IMR-90 (cell line): ENCODE data around the gene KDM1B. TPM values are rescaled to one million over a fixed set of nuclear protein-coding genes. Genes with fewer than 3 reads are reported as not detected.

ENCODE experiments used
- ATAC-seq: fragments of 200-7000 bp; cut with Tn5 transposase; 2 replicates; pipeline ENCODE4 v1.9.1; 2020; ENCODE audit warnings: low read depth, mild to moderate bottlenecking, moderate library complexity
- BruUV-seq: library from RNA; stranded (reverse); fragments of 400-500 nt; replicated peaks from 2 replicates; lab custom pipeline; 2021; lab: Mats Ljungman, UMichigan
- CTCF ChIA-PET: fragments of 300-600 bp; formaldehyde crosslinking; extraction: SDS; loops from one replicate; lab custom pipeline; 2021; ENCODE audit warnings: antibody characterized with exemption; lab: Yijun Ruan, JAX
- POLR2A ChIA-PET: fragments of 300-600 bp; sonication (Branson Sonifier 250); formaldehyde crosslinking; loops from one replicate; lab custom pipeline; 2022; ENCODE audit warnings: antibody characterized with exemption; ENCODE audit not compliant: unreplicated experiment; lab: Charles Lee
- DNase-seq: peaks from one replicate; pipeline ENCODE4 v3.0.0; 2013
- H2AFZ ChIP-seq: replicated peaks from 2 replicates; pipeline ENCODE3; 2013; ENCODE audit warnings: low read length, mild to moderate bottlenecking; ENCODE audit not compliant: poor library complexity
- H2AK5ac ChIP-seq: 2 replicates; pipeline ENCODE4 v1.6.1; 2013; ENCODE audit warnings: low read depth, low read length, inconsistent platforms
- H2AK9ac ChIP-seq: replicated peaks from 2 replicates; pipeline ENCODE3; 2013; ENCODE audit warnings: mild to moderate bottlenecking, low read depth, low read length, moderate library complexity; ENCODE audit not compliant: poor library complexity
- H2BK120ac ChIP-seq: 2 replicates; pipeline ENCODE4 v1.6.1; 2013; ENCODE audit warnings: low read depth, low read length, inconsistent platforms
- H2BK15ac ChIP-seq: 3 replicates; pipeline ENCODE4 v1.6.1; 2013; ENCODE audit warnings: low read depth, low read length, inconsistent platforms
- H2BK20ac ChIP-seq: 2 replicates; pipeline ENCODE4 v1.6.1; 2013; ENCODE audit warnings: low read depth, mild to moderate bottlenecking, inconsistent platforms, low read length, moderate library complexity
- H2BK5ac ChIP-seq: 2 replicates; pipeline ENCODE4 v1.6.1; 2013; ENCODE audit warnings: mild to moderate bottlenecking, low read depth, low read length, inconsistent platforms; ENCODE audit not compliant: poor library complexity, severe bottlenecking
- H3K14ac ChIP-seq: replicated peaks from 2 replicates; pipeline ENCODE4 v1.6.1; 2013; ENCODE audit warnings: low read depth, low read length, inconsistent platforms
- H3K18ac ChIP-seq: 2 replicates; pipeline ENCODE4 v1.6.1; 2013; ENCODE audit warnings: low read depth, low read length, control low read depth
- H3K23ac ChIP-seq: 2 replicates; pipeline ENCODE4 v1.6.1; 2013; ENCODE audit warnings: low read depth, low read length, inconsistent platforms
- H3K27ac ChIP-seq: 2 replicates; pipeline ENCODE4 v1.5.1; 2013; ENCODE audit warnings: mild to moderate bottlenecking, control low read depth, low read length; ENCODE audit not compliant: insufficient read depth
- H3K27me3 ChIP-seq: 2 replicates; pipeline ENCODE4 v1.6.1; 2013; ENCODE audit warnings: low read length; ENCODE audit not compliant: control insufficient read depth, insufficient read depth
- H3K36me3 ChIP-seq: 2 replicates; pipeline ENCODE4 v1.6.1; 2013; ENCODE audit warnings: low read length, mixed read lengths; ENCODE audit not compliant: control insufficient read depth, insufficient read depth
- H3K4ac ChIP-seq: 2 replicates; pipeline ENCODE4 v1.6.1; 2013; ENCODE audit warnings: low read depth, low read length, inconsistent platforms
- H3K4me1 ChIP-seq: 2 replicates; pipeline ENCODE4 v1.6.1; 2013; ENCODE audit warnings: low read length, mixed read lengths; ENCODE audit not compliant: control insufficient read depth, insufficient read depth
- H3K4me2 ChIP-seq: 2 replicates; pipeline ENCODE4 v1.6.1; 2013; ENCODE audit warnings: low read depth, mild to moderate bottlenecking, control low read depth, low read length, moderate library complexity
- H3K4me3 ChIP-seq: 2 replicates; pipeline ENCODE4 v1.5.1; 2013; ENCODE audit warnings: low read depth, mild to moderate bottlenecking, control low read depth, low read length, moderate library complexity; ENCODE audit not compliant: insufficient read depth
- H3K56ac ChIP-seq: 2 replicates; pipeline ENCODE4 v1.6.1; 2013; ENCODE audit warnings: low read length, inconsistent platforms; ENCODE audit not compliant: insufficient read depth; ENCODE audit errors: extremely low read depth
- H3K79me1 ChIP-seq, 2 experiments: 2 replicates each; pipeline ENCODE4 v1.6.1; 2013; ENCODE audit warnings: low read length in 2 of 2, inconsistent platforms in 1 of 2, low read depth in 1 of 2
- H3K9ac ChIP-seq: 2 replicates; pipeline ENCODE4 v1.6.1; 2013; ENCODE audit warnings: low read depth, low read length, control low read depth
- H3K9me1 ChIP-seq: 2 replicates; pipeline ENCODE4 v1.6.1; 2013; ENCODE audit warnings: low read length, inconsistent platforms; ENCODE audit not compliant: insufficient read depth
- H3K9me3 ChIP-seq: 2 replicates; pipeline ENCODE4 v1.6.1; 2013; ENCODE audit warnings: low read length; ENCODE audit not compliant: control insufficient read depth, insufficient read depth
- H4K20me1 ChIP-seq: 2 replicates; pipeline ENCODE4 v1.6.1; 2013; ENCODE audit warnings: low read length, inconsistent platforms; ENCODE audit not compliant: insufficient read depth
- H4K5ac ChIP-seq: 2 replicates; pipeline ENCODE4 v1.6.1; 2013; ENCODE audit warnings: mild to moderate bottlenecking, low read depth, low read length, control low read depth
- H4K8ac ChIP-seq, 2 experiments: 2 replicates each; pipeline ENCODE4 v1.6.1; 2013; ENCODE audit warnings: low read depth in 2 of 2, low read length in 2 of 2, control low read depth in 1 of 2, inconsistent platforms in 1 of 2
- H4K91ac ChIP-seq: 2 replicates; pipeline ENCODE4 v1.6.1; 2013; ENCODE audit warnings: low read depth, low read length, inconsistent platforms; ENCODE audit not compliant: insufficient read depth
- MAZ ChIP-seq: IDR thresholded peaks from 2 replicates; pipeline ENCODE4 v1.6.1; 2012; ENCODE audit warnings: low read depth, mild to moderate bottlenecking, low read length, improper control_type of control experiment, moderate library complexity, borderline replicate concordance
- POLR2A ChIP-seq: IDR thresholded peaks from 2 replicates; pipeline ENCODE4 v1.6.1; 2012; ENCODE audit warnings: mild to moderate bottlenecking, low read depth, low read length
- RAD21 ChIP-seq: IDR thresholded peaks from 2 replicates; pipeline ENCODE4 v1.6.1; 2012; ENCODE audit warnings: low read length, improper control_type of control experiment
- WGBS, 2 experiments: methylation state at CpG; one replicate each; pipeline versions ENCODE4 v1.1.5 to v1.1.7; 2013; ENCODE audit warnings: missing lambda C conversion rate in 2 of 2; ENCODE audit not compliant: insufficient read length in 1 of 2; ENCODE audit errors: extremely low coverage in 2 of 2; 5-methylcytosine and 5-hydroxymethylcytosine counted together
- dilution Hi-C: fragments of 300-500 bp; cut with HindIII; formaldehyde crosslinking; loops from one replicate; pipeline ENCODE4 v1.14.3; 2018; ENCODE audit warnings: low sequenced_read_pairs; ENCODE audit not compliant: unreplicated experiment
- in situ Hi-C: fragments of 300-500 bp; cut with MboI; formaldehyde crosslinking; loops from 3 replicates; pipeline ENCODE4 v1.14.3; 2019; ENCODE audit warnings: low sequenced_read_pairs, inconsistent platforms, mixed read lengths
- intact Hi-C: fragments of 100-400 bp; cut with micrococcal nuclease; formaldehyde crosslinking; loops from 2 replicates; pipeline ENCODE4 v1.10.0; 2022
- polyA plus RNA-seq, 3 experiments: library from polyadenylated mRNA; depleted of rRNA; stranded (reverse); fragments of >200 nt; gene quantifications; 2 replicates each; pipeline ENCODE4 v1.2.3, GENCODE V29; 2012; ENCODE audit warnings: low replicate concordance in 1 of 3
- total RNA-seq: library from RNA; depleted of rRNA; stranded (reverse); fragments of >200 nt; gene quantifications from 2 replicates; pipeline ENCODE4 v1.2.3, GENCODE V29; 2012

The KDM1B gene
- total and polyA plus RNA-seq, 2 of the 4 experiments (the other 2 are of a cell fraction) = 13.2 to 16.7 TPM

- Histone ChIP-seq H3K9me3 (no peaks in the 10 kb centered on the region), H3K9ac (no peak overlapping the region), H3K9me1 (no peaks in the 10 kb centered on the region; the same call in 1 of the 2 replicates), H3K36me3 (peaks cover 7% of the 10 kb centered on the region), H3K4me1 (no peaks in the 10 kb centered on the region), H2AFZ (no peak overlapping the region), H3K56ac (no peak overlapping the region), H3K27me3 (no peaks in the 10 kb centered on the region), H2BK15ac (no peak overlapping the region), H2BK5ac (no peak overlapping the region), H4K5ac (no peak overlapping the region), H4K91ac (no peak overlapping the region), H3K4ac (no peak overlapping the region), H3K4me3 (no peak overlapping the region), H3K23ac (no peak overlapping the region; the same call in 1 of the 2 replicates), H3K14ac (no peak overlapping the region), H4K8ac (no peak overlapping the region), H3K79me1 (no peaks in the 10 kb centered on the region), H4K20me1 (no peaks in the 10 kb centered on the region), H2AK5ac (no peak overlapping the region), H3K27ac (no peak overlapping the region), H3K18ac (no peak overlapping the region), H3K4me2 (no peak overlapping the region), H2AK9ac (no peak overlapping the region), H2BK120ac (no peak overlapping the region), H2BK20ac (no peak overlapping the region)
- in situ Hi-C loops = no loop called here
- TF ChIP-seq POLR2A = no peak
- TF ChIP-seq MAZ = no peak
- no peak for TF ChIP-seq RAD21
- CTCF ChIA-PET = no interaction called here
- no peak for ATAC-seq
- no TSS peak for BruUV-seq
- POLR2A ChIA-PET = no interaction called here
- dilution Hi-C loops = no loop called here
- DNase-seq = no peak
- WGBS, 2 experiments = no CpG with 5 or more reads among the region's 2 CpGs
- intact Hi-C loops = no loop called here
Observed at GRCh38 chr6:18135171-18135570, 20.1 kb upstream of the KDM1B start.
